ENCODE data around the gene SLC38A3. TPM values are rescaled to one million over a fixed set of nuclear protein-coding genes. Genes with fewer than 3 reads are reported as not detected.

SLC38A3 gene
- total RNA-seq, 1 donor from 2014 or later, result 0.56 TPM

- H3K27ac Mint-ChIP-seq (ENCODE audit: unreplicated experiment), result no peak within 1 kb of the TSS
- H3K4me1 Mint-ChIP-seq (ENCODE audit: unreplicated experiment), result no peaks in the 10 kb centered on the region
- peaks cover 4% of the 10 kb centered on the region for H3K27me3 Mint-ChIP-seq (ENCODE audit: unreplicated experiment)
- H3K36me3 Mint-ChIP-seq (ENCODE audit: low read depth, unreplicated experiment), result no peaks in the 10 kb centered on the region
- no peak for TF ChIP-seq CTCF (IDR thresholded peaks at IDR 0.05; ENCODE audit: unreplicated experiment)
- no peak within 1 kb of the TSS for H3K4me3 Mint-ChIP-seq (ENCODE audit: unreplicated experiment)
- H3K9me3 Mint-ChIP-seq (ENCODE audit: unreplicated experiment), result no peaks in the 10 kb centered on the region
- no peak for DNase-seq (ENCODE audit: low spot score)
Observed at GRCh38 chr3:50190936-50191660, 14.0 kb upstream of the SLC38A3 start, which contains the start of gene GNAT1. Gene GNAT1 (plus strand): TSS chr3:50191610. CDS start chr3:50191726, 116 bp downstream.

DNA sequence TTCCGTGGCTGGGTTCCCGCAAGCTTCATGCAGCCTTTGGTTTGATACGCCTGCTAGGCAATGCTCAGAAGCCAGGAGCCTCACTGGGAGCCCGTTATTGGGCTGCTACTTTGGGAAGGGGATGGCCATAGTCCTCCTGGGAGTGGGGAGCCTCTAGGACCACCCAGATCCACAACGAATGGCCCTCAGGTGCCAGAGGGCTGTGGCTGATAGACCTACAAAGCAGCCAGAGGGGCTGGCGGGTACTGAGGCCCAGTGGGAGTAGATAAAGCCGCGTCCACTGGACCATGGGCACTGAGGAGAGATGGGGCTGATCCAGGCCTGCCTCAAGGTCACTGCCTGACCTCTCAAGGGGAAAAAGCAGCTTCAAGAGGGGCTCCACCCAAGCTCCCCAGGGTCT is 12.9 kb upstream of the SLC38A3 start:
- H3K27me3 Mint-ChIP-seq (ENCODE audit: unreplicated experiment), result peaks cover 8% of the 10 kb centered on the region
- TF ChIP-seq CTCF (IDR thresholded peaks at IDR 0.05; ENCODE audit: unreplicated experiment), result no peak
- H3K36me3 Mint-ChIP-seq (ENCODE audit: low read depth, unreplicated experiment), result no peaks in the 10 kb centered on the region
- H3K4me1 Mint-ChIP-seq (ENCODE audit: unreplicated experiment), result no peaks in the 10 kb centered on the region
- H3K27ac Mint-ChIP-seq (ENCODE audit: unreplicated experiment), result no peak overlapping the region
- no peak overlapping the region for H3K4me3 Mint-ChIP-seq (ENCODE audit: unreplicated experiment)
- DNase-seq (ENCODE audit: low spot score), result no peak
- H3K9me3 Mint-ChIP-seq (ENCODE audit: unreplicated experiment), result no peaks in the 10 kb centered on the region

- Mint-ChIP-seq H3K4me3 (ENCODE audit: unreplicated experiment) (no peak overlapping the region), H3K27ac (ENCODE audit: unreplicated experiment) (no peak overlapping the region), H3K4me1 (ENCODE audit: unreplicated experiment) (no peaks in the 10 kb centered on the region), H3K27me3 (ENCODE audit: unreplicated experiment) (peaks cover 10% of the 10 kb centered on the region), H3K9me3 (ENCODE audit: unreplicated experiment) (no peaks in the 10 kb centered on the region), H3K36me3 (ENCODE audit: low read depth, unreplicated experiment) (no peaks in the 10 kb centered on the region)
- peak; percentile 89 for TF ChIP-seq CTCF (IDR thresholded peaks at IDR 0.05; ENCODE audit: unreplicated experiment)
- peak; percentile 88 for DNase-seq (ENCODE audit: low spot score)
Observed at GRCh38 chr3:50192689-50193141, 12.4 kb upstream of the SLC38A3 start.

GRCh38 chr3:50193286-50193685 is 11.8 kb upstream of the SLC38A3 start:
- DNase-seq (ENCODE audit: low spot score), result no peak
- H3K27ac Mint-ChIP-seq (ENCODE audit: unreplicated experiment), result no peak overlapping the region
- no peak overlapping the region for H3K4me3 Mint-ChIP-seq (ENCODE audit: unreplicated experiment)
- no peak for TF ChIP-seq CTCF (IDR thresholded peaks at IDR 0.05; ENCODE audit: unreplicated experiment)
- H3K27me3 Mint-ChIP-seq (ENCODE audit: unreplicated experiment), result peaks cover 10% of the 10 kb centered on the region
- H3K9me3 Mint-ChIP-seq (ENCODE audit: unreplicated experiment), result no peaks in the 10 kb centered on the region
- no peaks in the 10 kb centered on the region for H3K36me3 Mint-ChIP-seq (ENCODE audit: low read depth, unreplicated experiment)
- H3K4me1 Mint-ChIP-seq (ENCODE audit: unreplicated experiment), result no peaks in the 10 kb centered on the region

DNA sequence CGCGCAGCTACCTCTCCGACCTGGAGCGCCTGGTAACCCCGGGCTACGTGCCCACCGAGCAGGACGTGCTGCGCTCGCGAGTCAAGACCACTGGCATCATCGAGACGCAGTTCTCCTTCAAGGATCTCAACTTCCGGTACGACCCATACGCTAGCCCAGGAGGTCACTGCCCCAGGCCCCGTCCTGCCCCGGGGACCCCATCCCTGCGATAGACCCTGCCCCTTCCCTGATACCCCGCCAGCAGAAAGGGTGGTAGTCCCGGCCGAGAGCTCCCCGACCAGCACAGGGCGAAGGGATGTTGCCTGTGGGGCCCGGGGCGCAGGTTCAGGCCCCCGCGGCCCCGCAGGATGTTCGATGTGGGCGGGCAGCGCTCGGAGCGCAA is 11.3 kb upstream of the SLC38A3 start:
- no peak for DNase-seq (ENCODE audit: low spot score)
- Mint-ChIP-seq H3K9me3 (ENCODE audit: unreplicated experiment) (no peaks in the 10 kb centered on the region), H3K4me3 (ENCODE audit: unreplicated experiment) (no peak overlapping the region), H3K4me1 (ENCODE audit: unreplicated experiment) (no peaks in the 10 kb centered on the region), H3K27me3 (ENCODE audit: unreplicated experiment) (peaks cover 10% of the 10 kb centered on the region), H3K27ac (ENCODE audit: unreplicated experiment) (no peak overlapping the region), H3K36me3 (ENCODE audit: low read depth, unreplicated experiment) (no peaks in the 10 kb centered on the region)
- TF ChIP-seq CTCF (IDR thresholded peaks at IDR 0.05; ENCODE audit: unreplicated experiment), result no peak

All from endothelial cell (in vitro differentiated cells).